ENCODE measurements around the gene CCDC30.

- no peak for TF ChIP-seq CTCF (IDR thresholded peaks at IDR 0.05; ENCODE audit: low read depth, low read length)
- TF ChIP-seq EZH2phosphoT487 (IDR thresholded peaks at IDR 0.05; ENCODE audit: low read depth), result no peak
These were observed 21.3 kb downstream of the CCDC30 start for GRCh38 chr1:42484382-42484781.
